ENCODE results near the gene KRT83.
"Not testable (repeated sequence)": the region's sequence is repeated elsewhere in the genome, so short reads cannot be mapped to it uniquely, and the experiment has no call there.

The KRT83 gene

DNA sequence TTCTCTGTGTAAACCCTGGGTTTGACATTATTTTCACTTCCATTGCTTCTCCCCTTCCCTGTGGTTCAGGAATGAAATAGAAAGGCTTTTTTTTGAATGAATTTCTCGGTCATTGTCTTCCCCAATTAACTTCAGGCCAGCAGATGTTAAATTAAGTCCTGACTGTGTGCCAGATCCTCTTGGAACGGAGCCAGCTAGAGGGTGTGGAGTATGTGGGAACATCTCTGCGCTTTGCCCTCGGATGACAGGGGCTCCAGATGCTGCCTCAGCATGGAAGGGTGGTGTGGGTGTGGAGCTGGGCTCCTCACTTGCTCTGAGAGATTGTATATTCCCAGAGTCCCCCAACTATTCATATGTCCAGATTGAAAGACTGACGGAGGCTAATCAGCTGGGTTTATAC, 33.0 kb upstream of the KRT83 start:
- in situ Hi-C loops (cut with HindIII; ENCODE audit: low sequenced_read_pairs), result no loop called here

DNA sequence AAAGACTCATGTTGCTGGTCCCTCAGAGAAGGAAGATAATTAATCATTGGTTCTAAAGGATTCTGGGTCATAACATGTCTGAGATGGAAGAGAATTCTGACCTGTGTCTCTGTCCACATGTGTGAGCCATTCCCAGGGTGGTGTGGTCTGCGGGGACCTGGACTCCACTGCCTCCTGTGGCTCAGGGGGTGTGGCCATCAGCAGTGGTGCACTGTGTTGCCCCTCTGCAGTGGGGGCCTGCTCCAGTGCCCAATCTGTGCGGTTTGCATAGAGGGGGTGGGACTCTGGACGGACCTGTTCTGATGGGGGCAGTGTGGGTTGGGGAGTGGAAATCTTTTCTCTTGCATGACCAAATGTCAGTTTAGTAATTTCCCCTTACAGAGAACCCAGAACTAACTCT, 32.6 kb upstream of the KRT83 start:
- in situ Hi-C loops (cut with HindIII; ENCODE audit: low sequenced_read_pairs), result no loop called here

GRCh38 chr12:52352951-52353350, 31.8 kb upstream of the KRT83 start:
- in situ Hi-C loops (cut with HindIII; ENCODE audit: low sequenced_read_pairs), result no loop called here

DNA sequence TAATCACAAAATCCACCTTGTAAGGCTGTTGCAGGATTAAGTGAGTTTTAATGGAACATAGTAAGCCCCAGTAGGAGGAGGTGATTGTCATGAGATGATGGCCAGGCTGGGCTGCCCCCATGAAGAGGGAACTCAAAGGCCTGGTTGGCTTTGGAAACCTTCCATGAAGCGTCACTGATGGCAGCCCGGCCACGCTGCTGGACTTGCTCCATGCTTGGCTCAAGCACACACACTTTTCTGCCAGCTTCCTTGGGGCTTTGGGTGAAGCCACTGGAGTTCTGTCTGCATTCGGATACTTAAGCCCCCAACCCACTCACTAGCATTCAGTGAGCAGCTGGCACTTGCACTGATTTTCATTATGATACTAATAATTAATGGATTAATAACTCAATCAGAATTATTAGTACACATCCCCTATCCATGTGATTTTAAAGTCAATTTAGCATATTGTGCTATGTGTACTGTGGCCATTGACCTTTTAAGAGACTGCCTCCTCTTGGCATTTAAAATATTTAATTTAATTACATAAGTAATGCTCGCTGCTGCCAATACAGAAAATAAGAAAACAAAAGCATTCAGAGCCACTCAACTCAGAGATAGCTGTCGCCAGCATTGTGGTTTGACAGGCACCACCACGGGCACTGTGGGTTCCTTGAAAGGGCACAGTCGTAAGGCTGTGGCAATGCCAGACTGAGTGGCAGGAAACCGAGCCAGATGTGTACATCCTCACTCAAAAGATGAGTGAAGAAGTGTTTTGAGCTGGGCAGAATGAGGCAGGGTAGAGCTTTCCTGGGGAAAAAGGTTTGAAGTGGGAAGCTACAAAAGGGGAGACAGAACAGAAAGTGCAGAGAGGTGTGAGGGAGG, 30.2 kb upstream of the KRT83 start:
- in situ Hi-C loops (cut with HindIII; ENCODE audit: low sequenced_read_pairs), result no loop called here

DNA sequence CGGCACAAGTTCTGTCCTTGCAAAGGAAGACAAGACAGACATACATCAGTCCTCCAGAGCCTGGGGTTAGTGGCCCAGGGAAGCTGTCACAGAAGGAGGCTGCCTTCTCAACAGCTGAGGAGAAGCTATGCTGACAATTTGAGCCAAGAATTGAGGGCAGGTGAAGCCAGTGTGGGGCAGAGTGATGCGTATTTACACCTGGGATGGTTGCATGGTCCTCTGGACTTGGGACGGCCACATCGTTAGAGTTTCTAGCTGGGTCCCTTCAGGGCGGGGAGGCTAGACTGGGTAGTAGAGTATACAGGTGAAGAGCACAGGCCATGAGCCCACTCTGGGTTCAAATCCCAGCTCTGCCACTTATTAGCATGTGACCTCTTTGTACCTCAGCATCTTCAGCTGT, 29.6 kb upstream of the KRT83 start:
- in situ Hi-C loops (cut with HindIII; ENCODE audit: low sequenced_read_pairs), result no loop called here

- in situ Hi-C loops (cut with HindIII; ENCODE audit: low sequenced_read_pairs), result no loop called here
Observed at GRCh38 chr12:52350021-52350620, 28.9 kb upstream of the KRT83 start.

- in situ Hi-C loops (cut with HindIII; ENCODE audit: low sequenced_read_pairs), result no loop called here
Observed at GRCh38 chr12:52349196-52349595, 28.0 kb upstream of the KRT83 start.

DNA sequence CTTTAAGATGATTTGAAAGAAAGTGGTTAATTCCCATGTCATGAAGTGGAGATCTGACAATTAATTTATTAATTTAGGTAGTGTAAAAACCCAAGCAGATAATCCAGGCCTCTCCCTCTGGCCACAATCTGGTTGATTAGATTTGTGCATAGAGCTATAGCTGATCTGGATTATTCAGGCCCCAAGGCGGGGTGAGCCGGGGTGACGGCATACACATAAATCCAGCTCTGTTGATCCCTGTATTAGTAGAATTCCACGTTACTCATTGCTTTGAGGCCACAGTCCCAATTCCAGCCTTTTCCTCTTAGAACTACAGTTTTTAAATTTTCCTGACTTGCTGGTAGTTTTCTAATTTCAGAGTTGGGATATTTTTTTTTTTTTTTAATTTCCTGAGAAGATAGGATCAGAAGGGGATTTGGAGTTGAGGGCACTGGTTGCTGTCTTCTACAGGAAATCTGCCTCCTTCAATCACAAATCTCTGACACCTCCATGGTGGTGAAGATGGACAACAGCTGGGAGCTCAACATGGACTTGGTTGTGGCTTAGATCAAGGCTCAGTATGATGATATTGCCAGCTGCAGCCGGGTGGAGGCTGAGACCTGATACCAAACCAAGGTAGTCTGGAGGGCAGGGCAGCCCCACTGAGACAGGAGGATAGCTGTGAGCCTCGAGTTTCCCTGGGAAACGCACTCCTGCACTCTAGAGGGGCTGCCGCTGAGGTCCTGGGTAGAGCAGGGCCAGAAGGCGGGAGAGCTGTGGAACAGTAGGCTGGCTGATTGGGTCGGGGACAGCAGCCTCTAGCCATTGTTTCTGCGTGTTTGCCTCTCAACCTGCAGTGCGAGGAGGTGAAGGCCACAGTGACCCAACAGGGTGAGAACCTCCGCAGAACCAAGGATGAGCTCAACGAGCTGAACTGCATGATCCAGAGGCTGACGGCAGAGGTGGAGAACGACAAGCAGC, 26.6 kb upstream of the KRT83 start:
- in situ Hi-C loops (cut with HindIII; ENCODE audit: low sequenced_read_pairs), result no loop called here

DNA sequence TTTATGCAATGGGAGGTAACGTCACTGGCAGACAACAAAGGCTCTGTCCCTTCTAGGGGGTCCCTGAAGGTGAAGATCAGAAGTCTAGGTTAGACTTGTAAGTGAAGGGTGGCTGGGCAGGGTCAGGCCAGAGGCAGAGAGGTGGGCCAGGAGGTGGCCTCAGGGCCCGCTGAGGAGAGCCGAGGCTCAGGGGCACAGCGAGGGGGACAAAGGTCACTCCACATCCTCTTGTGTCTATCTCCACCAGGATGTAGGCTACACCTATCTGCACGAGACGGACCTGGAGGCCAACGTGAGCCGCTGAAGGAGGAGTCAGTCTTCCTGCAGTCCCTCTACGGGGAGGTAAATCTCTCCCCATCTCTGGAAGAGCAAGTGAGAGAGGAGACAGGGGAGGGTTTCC, 25.8 kb upstream of the KRT83 start:
- in situ Hi-C loops (cut with HindIII; ENCODE audit: low sequenced_read_pairs), result no loop called here

GRCh38 chr12:52346593-52346992, 25.4 kb upstream of the KRT83 start:
- in situ Hi-C loops (cut with HindIII; ENCODE audit: low sequenced_read_pairs), result no loop called here

DNA sequence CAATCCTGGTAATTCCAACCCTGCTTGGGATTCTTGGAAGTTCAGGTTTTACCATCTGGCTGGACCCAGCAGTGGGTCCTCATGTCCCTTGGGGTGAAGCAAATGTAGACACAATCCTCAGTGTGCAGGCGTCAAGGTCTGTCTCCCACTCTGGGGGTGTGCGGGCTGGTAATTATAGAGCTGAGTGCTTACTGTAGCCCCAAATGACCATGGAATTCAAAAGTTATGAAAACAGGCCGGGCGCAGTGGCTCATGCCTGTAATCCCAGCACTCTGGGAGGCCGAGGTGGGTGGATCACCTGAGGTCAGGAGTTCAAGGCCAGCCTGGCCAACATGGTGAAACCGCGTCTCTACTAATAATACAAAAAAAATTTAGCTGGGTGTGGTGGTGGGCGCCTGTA, 23.8 kb upstream of the KRT83 start:
- in situ Hi-C loops (cut with HindIII; ENCODE audit: low sequenced_read_pairs), result not testable (repeated sequence)

DNA sequence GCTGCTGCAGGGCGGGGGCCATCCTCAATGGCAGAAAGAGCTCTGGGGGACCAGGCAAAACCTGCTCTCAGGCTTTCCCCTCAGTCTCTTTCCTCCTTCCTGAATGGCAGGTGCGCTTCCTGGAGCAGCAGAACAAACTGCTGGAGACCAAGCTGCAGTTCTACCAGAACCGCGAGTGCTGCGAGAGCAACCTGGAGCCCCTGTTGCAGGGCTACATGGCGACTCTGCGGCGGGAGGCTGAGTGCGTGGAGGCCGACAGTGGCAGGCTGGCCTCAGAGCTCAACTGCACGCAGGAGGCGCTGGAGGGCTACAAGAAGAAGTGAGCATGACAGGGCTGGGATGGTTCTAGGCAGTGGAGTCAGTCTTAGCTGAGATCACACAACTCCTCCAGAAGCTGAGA, 22.9 kb upstream of the KRT83 start:
- in situ Hi-C loops (cut with HindIII; ENCODE audit: low sequenced_read_pairs), result no loop called here

GRCh38 chr12:52343550-52343949, 22.4 kb upstream of the KRT83 start:
- in situ Hi-C loops (cut with HindIII; ENCODE audit: low sequenced_read_pairs), result no loop called here

- in situ Hi-C loops (cut with HindIII; ENCODE audit: low sequenced_read_pairs), result no loop called here
Observed at GRCh38 chr12:52342781-52343490, 21.7 kb upstream of the KRT83 start.

DNA sequence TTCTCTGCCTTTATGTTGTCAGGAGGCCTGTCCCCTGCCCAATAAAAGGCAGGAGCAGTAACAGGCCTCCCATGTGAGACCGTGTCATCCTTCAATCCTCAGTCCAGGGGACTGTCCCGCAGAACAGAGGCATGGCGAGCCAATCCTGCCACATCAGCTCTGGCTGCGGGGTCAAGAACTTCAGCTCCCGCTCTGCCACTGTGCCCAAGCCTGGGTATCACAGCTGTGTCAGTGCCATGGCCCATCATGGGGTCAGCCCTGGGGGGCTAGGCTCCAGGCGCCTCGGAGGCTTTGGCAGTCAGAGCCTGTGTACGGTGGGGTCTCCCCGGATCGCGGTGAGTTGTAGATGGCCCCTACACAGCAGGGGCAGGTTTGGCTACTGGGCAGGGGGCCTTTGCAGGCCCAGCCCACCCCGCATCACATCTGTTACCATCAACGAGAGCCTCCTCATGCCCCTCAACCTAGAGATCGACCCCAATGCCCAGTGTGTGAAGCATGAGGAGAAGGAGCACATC, 19.9 kb upstream of the KRT83 start:
- in situ Hi-C loops (cut with HindIII; ENCODE audit: low sequenced_read_pairs), result no loop called here

DNA sequence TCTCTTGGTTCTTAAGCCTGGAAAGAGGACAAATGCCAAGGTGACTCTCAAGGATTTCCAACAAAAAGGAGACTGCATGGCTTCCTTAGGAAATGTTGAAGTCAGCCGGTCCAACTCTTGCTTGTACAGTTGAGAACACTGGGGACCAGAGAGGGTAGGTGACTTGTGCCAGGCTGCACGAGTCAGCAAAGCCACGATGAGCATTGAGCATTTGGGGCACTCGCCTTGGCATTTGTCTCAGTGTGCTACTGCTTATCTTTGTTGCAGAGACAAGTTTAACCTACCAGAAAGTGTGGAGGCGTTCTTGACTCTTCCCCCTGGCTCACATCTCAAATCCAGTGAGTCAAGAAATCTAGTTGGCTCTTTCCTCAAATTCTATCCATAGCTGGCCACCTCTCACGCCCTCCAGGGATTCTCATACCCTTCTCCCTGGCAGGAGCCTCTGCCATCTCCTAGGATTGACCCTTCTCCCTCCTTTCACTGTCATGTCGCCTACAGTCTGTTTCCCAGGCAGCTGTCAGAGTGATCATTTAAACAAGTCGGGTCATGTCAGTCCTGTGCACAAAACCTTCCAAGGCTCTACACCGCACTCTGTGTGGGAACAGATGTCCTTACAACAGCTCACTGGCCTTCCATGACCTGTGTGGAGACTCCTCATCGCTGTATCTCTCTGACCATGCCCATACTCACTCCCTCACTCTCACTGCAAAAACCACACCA, 17.2 kb upstream of the KRT83 start:
- in situ Hi-C loops (cut with HindIII; ENCODE audit: low sequenced_read_pairs), result no loop called here

DNA sequence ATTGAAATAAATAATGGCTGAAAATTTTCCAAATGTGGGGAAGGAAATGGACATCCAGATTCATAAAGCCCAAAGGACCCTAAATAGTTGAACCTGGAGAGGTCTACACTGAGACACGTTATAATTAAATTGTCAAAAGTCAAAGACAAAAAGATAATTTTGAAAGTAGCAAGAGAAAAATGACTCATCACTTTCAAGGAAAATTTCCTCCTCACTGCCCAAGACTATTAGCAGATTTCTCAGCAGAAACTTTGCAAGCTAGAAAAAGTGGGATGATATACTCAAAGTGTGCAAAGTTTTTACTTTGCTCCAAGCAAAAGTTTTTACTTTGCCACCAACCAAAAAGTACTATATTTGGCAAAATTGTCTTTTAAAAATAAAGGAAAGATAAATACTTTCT, 15.9 kb upstream of the KRT83 start:
- in situ Hi-C loops (cut with HindIII; ENCODE audit: low sequenced_read_pairs), result no loop called here

DNA sequence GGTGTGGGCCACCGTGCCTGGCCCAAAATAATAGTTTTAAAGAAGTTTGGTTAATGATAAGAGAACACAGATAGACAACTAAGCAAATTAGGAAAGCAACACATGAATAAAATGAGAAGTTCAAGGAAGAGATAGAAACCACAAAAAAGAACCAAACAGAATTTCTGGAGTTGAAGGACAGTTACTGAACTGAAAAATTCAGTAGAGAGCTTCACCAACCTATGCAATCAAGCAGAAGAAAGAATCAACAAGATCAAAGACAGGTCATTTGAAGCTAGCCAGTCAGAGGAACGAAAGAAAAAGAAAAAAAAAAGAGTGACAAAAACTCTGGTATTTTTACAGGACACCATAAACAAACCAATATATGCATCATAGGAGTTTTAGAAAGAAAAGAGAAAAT, 15.4 kb upstream of the KRT83 start:
- in situ Hi-C loops (cut with HindIII; ENCODE audit: low sequenced_read_pairs), result no loop called here

DNA sequence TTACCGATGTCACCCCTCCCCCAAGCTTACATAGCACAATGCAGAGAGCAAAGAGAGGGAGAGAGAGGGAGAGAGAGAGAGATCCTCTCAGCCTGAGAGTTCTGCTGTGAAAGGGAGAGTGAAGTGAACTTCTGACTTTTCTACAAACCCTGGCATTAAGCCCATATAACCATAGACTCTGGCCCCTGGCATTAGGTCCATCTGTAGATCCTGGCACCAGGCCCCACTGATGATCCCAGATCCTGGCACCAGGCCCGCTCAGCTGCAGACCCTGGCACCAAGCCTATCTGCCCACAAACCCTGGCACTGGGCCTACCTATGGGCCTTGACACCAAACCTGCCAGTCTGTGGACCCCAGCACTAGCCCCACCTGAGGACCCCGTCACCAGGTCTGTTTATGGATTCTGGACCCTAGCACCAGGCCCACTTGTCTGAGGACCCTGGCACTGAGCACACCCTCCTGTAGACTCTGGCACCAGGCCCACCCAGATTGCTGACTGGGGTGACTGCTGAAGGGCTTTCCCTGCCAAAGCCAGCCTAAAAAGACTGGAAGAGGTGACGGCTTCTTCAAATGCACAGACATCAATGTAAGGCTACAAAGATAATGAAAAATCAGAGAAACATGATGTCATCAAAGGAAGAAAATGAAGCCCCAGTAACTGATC, 14.5 kb upstream of the KRT83 start:
- in situ Hi-C loops (cut with HindIII; ENCODE audit: low sequenced_read_pairs), result no loop called here
